SW 1271 (cell line): ENCODE results near the gene MCM9.

Experiments used
- DNase-seq, 2 experiments: peaks; one replicate each; lab custom pipeline; 2025; lab: John Stamatoyannopoulos, UW

Gene MCM9

DNA sequence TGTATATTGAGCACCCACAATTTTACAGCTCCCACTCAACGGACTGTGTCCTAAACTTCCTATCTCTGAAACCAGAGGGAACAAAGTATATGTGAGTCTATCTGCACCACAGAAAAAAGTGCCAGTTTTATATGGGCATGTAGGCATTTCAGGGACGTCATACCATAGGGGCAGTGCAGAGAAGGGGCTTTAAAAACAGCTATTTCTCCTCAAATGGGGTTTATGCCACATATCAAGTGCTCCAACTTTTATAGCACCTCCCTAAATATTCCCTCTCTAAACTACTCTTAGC, 69.9 kb downstream of the MCM9 start:
- DNase-seq, result no peak

DNA sequence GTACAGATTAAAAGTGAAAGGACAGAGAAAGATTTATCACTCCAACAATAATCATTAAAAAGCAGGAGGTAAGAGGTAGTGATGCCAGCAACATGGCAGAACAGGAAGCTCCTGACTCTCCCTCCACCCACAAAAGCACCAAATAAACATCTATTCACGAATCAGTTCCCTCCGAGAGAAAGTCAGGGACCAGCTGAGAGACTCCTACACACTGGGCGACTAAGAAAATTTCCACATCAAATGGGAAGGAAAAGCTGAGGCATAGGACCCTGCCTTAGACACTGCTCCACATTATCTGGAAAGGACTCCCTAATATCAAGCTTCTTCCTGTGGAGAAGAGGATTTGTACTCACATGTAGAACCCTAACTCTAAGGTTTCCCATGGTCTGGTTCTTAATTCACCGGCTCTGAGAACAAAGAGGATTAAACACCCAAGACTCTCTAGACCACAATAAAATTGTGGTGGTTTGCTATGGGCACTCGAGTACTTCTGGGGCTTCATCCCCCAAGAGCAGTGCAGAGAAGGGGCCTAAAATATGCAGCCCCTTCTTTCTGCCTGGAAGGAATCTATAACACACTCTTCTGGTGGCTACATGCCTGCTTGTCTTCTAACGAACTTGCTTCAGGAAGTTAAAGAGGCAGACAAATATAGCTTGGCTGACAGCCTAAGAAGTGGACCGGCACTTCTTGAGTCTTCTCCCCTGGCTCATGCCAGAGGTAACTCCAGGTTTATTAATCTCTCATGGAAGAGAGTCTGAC, 70.4 kb downstream of the MCM9 start:
- no peak for DNase-seq

DNA sequence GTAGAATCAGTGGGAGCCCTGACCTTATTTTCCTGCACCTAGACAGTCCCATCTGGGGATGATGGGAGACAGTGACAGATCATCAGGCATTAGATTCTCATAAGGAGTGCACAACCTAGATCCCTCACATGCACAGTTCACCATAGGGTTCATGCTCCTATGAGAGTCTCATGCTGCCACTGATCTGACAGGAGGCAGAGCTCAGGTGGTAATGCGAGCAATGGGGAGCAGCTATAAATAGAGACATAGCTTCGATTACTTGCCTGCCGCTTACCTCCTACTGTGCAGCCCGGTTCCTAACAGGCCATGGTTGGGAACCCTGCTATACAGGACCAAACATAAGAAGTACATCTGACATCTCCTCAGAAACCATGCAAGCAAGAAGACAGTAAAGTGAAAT, 72.5 kb downstream of the MCM9 start:
- DNase-seq, result no peak

DNA sequence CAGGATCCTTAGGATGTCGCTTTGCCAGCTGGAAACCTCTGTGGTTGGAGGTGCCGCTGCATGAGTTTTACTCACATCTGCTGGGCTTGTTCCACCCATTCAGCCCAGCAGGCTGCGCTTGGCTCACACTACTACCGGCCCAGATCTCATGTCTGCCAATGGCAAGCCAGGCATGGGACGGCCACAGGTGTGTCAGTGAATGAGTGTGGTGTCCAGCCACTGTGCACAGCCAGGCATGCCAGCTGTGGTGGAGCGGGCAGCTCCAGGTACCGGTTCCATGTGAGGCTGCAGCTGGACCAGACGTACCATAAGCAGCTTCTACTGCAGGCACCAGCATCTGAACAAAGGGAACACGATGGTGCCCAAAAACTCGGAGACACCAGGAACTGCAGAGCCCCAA, 74.1 kb downstream of the MCM9 start:
- no peak for DNase-seq

DNA sequence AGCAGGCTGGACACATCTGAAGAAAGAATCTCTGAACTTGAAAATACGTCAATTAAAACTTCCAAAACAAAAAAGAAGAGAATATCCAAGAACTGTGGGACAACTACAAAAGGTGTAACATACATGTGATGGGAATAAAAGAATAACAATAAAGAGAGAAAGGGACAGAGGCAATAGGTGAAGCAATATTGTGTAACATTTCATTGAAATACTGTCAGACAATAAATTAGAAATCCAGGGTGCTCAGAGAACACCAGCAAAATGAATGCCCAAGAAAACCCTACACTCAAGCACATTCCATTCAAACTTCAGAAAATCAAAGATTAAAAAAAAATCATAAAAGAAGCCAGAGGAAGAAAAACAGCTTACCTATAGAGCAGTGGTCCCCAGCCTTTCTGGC, 74.6 kb downstream of the MCM9 start:
- DNase-seq, result no peak

DNA sequence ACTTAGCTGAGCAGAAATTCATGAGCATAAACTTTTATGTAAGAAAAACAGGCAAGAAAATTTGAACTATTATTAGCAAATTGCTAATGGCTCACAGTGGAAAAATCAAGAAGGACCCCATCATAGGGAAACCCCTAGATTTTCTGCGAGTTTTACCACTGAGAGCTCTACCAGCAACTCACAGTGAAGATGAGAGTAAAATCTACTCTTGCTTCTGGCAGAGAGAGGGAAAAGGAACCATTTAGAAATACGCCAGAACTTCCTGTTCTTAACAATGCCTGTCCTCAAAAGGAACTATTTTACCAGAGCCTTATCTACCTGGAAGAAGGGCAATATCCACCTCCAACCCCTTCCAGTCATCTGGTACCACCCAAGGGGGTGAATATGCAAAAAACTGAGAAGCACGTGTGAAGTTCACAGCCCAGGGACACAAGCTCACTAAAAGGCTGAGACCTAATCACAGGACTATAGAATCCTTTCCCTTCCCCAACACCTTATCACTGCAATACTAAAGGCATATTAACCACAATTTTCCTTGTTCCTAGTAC, 75.4 kb downstream of the MCM9 start:
- no peak for DNase-seq

DNA sequence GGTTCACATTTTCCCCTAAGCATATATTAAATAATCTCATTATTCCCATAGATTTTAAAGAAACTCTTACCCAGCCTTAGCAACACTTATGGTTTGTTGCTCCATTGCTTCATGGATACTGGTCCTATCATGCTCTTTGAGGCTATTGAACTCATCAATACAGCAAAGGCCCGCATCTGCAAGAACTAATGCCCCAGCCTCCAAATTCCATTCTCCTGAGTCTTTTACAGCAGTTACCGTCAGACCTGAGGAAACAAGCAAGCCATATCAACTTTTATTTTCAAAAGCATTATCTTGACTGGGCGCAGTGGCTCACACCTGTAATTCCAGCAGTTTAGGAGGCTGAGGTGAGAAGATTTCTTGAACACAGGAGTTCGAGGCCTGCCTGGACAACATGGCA, 78.7 kb downstream of the MCM9 start:
- DNase-seq, result no peak

DNA sequence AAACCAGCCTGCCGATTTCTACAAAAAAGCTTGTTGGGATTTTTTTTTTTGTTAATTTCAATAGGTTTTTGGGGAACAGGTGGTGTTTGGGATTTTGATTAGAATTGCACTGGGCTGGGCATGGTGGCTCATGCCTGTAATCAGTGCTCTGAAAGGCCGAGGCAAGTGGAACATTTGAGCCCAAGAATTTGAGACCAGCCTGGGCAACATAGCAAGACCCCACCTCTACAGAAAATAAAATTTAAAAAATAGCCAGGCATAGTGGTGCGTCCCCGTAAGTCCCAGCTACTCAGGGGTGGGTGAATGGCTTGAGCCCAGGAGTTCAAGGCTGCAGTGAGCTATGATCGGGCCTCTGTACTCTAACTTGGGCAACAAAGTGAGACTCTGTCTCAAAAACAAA, 81.6 kb downstream of the MCM9 start:
- no peak for DNase-seq

DNA sequence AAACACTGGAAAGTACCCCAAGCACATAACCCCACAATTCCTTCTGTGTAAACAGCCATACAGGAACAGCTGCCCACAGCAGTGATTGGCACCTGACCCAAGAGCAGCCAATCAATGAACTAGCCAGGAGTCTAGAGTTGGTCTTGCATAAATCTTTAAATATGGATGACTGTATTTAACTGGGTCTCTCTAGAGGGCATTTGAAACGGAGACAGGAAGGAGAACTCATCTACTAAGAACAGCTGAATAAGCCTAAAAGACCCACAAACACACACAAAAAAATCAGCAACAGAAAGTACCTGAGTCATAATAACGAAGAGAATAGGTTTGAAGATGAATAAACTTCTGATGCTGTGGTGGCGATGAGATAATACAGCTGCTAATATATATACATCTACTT, 90.0 kb downstream of the MCM9 start:
- DNase-seq, result no peak

DNA sequence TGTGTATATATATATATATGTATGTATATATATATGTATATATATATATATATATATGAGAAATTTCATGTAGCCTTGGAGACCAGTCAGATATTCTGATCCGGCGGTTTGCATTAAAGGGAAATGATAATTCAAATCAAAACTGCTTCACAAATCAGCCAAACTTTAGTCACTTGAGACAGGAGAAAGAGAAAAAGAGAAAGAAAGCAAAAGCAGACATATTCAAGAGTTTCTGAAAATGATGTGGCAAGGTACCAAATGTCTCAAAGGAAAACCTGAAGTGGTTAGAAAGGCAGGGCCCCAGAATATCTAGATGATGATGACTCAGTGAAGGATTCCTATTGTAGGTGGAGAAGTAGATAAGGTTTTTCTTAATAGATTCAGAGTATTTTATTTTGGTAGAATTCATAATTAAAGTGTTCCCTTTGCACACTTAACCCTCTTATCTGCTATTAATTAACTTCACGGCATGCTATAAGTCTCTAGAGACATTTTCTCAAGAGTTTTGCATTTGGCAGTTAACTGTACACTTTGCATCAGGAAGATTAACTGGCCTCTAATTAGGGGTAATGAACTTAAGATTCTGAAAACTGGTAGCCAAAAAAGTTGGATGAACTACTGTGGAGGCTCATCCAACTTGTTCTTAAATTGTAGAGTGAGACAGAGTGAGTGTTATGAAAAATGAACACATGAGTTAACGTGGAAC, 91.1 kb downstream of the MCM9 start:
- no peak for DNase-seq

DNA sequence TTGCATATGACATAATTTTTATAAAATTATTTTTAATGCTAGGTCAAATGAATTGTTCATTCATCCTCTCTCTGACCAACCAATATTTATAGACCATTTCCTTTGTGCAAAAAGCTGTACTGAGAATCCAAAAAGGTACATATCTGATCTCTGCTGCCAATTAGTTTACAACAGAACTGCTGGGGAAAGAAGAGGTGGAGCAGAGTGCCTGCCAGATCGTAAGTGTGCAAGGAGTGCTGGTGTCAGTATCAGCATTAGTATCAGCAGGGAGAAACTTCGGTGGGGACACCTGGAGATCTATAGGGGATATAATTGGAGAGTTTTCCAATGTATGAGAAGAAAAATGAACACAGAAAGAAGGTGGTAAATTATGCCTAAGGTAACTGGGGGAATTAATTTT, 104.3 kb downstream of the MCM9 start:
- no peak for DNase-seq

DNA sequence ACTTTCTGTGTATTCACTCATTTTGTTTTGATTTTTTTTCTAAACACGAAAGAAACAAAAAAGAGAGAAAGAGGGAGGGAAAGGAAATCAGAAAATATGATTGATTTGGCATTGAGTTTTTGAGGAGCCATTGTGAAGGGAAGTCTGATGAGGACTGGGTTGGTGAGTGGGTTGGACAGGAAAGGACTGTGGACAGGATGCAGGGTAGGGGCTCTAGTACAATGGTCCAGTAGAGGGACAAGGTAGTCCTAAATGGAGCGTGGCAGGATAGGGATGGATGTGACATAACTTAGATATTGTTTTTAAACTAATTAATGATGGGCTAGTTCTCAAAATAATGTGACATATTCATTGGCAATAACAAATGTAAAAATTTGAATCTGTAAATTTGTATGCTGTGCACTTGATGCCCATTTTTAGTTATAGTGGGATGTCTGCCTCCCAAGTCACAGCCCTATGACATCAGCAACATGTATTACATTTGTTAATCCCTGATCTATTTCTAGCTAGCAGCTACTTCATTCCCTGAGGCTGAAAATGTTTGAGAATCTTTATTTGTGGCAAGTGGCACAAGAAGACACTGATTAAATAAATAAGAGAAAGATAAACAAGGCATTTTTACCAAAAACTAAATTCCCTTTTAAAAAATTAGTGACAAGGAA, 105.0 kb downstream of the MCM9 start:
- no peak for DNase-seq

DNA sequence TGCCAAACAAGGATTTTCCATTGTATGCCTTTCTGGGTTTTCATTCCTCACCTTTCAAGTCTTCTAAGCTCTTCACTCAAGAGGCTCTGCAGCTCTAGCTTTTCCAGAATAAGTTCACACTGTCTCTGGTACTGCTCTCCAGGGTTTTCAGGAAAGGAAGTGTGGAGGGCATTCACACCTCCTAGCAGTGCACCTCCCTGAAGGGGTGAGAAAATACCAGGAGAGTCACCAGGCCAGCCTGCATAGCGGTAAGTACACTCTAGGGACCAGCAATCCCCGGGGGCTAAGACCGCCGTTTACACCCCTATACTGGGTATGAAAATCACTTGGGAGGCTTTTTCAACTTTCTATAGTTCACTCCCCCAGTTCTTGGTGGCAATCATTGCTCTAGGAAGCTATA, 108.9 kb downstream of the MCM9 start:
- DNase-seq, result no peak

DNA sequence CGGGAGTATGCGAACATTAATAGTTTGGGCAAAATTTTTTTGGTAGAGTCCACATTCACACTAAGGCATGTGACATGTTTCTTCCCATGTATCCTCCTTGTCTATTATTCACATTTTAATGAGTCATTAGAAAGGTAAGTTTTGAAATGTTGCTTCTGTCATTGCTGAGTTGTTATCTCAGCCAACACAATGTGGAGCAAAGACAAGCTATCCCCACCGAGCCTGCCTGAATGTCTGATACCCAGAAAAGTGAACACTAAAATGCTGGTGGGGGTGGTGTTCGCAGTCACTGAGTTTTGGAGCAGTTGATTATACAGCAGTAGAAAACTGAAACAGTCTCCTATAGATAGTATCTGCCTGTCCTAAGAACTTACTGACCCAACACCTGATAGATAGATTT, 109.3 kb downstream of the MCM9 start:
- no peak for DNase-seq

DNA sequence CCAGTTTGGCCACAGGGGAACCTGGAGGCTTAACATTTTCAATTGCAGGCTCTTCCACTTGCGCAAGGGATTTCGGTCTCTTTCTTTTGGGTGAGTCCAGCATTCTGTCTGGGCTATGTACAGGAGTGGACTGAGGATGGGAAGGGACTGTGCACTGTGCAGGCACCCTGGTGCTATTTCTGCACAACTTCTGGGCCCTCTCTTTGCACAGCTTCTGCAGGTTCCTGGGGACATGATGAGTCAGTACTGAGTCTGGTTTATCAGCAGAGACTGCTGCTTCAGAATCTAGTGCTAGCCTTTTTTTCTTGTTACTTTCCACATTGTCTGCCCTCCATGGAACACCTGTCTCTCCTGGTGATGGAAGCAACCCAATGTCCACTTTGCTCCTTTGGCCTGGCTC, 119.5 kb downstream of the MCM9 start:
- no peak for DNase-seq

DNA sequence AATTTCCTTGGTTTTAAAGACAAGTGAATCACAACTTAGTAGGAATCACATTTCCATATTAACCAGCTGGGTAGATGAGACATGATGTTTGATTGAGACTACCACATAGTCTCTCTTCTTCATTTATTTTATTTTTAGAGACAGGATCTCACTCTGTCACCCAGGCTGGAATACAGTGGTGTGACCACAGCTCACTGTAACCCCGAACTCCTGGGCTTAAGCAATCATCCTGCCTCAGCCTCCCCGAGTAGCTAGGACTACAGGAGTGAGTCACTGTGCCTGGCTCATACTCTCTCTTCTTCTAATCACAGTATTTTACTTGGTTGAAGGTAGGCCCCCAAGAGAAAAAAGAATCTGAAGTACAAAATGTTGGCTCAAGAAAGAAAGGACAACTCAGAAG, 121.2 kb downstream of the MCM9 start:
- no peak for DNase-seq

DNA sequence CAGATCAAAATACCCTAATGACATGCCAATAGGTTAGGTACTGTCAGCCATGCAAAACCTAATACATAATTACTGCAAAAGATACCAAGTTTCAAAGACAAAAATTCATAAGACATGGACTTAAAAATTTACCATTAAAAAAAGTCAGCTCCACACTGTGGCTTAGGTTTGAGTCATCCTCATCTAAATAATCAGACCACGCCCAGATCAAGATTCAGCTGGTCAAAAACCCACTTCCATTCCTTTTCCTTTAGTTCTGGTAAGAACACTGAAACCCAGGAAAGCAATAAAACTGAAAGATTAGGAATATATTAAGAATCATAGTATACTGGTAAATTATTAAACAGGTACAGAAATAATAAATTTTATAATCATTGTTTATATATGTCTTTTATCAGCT, 122.0 kb downstream of the MCM9 start:
- no peak for DNase-seq

DNA sequence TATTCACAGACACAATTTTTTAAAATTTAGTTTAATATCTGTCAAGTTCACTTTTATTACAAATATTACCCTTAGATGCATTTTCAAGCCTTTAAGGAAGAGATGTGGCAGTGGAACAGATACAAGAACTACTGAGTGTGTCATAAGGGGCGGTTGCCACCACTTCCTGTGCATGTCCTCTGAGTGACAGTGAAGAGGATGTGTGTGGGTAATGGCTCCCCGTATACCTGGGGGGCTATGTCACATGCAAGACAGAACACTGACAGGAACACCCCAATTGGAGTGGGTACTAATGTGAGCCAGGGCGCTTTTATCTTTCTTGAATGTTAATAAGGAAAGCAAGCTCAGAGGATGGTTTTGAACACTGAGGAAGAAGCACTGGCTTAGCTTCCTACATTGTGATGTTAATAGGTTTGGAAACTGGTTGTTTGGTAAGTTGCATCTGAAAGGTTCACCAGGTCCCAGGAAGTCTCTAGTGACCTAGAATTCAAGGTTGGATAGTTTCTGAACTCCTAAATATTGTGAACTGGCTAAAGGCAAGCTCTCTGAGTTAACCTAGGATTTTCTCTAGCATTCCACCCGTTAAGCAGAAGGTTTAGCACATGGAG, 124.4 kb downstream of the MCM9 start:
- DNase-seq, result no peak

DNA sequence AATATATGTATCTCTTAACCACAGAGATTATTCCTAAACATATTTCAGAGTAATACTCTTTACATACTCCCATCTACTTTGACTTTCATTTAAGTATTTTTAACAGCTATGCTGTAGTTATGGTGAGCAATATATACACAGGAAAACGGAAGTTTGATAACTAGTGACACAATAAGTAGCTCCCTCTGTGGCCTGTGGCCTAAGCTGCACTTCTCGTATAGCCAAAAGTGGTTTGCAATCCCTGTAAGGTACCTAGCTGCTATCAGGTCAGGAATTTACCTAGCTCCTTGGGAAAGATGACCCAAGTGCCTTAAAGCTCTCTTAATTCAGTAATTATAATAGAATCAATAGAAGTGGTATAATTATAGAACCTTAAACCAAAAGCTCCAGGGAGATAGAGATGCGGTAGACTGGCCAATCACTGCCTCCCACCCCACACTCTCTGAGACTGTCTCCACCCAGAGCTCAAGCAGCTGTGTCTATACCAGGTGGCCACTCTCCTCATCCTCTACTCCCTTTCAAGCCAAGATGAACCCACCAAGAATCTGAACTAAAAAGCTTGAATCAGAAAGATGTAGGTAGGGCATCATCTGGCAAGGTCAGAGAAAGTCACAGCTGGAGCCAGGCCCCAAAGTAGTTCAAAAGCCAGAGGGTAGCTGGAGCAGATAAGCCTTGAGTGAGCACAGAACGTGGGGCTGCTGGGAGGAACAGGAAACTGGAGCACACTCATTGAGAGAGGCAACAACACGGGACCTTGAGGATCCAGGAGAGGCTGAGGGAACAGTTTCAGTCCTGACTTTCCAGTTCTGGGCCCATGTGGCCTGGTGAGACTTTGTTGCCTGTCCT, 125.9 kb downstream of the MCM9 start:
- no peak for DNase-seq

DNA sequence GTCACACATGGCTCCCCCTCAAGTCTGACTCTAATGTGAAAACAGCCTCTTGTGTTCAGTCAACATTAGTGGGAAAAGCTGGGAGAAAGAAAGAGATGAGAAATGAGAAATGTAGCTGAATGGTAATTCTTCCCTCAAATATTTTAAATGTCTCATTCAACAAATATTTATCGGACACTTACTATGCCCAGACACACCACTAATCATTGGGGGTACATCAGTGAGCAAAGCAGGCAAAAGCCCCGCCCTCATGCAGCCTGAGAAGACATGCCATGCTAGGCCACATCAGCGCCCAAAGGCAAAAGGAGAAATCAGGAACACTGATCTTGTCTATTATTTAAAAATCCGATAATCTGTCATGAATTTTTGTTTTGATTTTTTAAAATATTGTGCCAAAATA, 130.9 kb downstream of the MCM9 start:
- no peak for DNase-seq

DNA sequence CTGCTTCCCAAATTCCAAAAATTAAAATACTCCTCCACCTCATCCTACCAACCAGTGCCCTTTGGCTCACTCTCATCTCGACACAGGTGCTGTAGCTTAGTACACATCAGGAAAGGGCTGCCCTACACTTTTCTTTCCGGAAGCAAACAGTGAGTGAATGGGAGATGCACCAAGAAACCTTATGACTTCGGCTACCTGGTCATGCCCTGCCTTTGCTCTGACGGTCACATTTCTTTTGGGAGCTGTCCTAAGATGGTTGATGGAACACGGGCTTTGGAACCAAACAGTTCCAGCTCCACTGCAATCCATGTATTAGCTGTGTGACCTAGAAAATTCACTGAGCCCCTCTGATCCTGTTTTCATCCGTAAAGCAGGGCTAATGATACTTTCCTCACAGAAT, 133.7 kb downstream of the MCM9 start:
- DNase-seq, result no peak
